ENCODE measurements around the gene WNT8B.

The WNT8B gene

DNA sequence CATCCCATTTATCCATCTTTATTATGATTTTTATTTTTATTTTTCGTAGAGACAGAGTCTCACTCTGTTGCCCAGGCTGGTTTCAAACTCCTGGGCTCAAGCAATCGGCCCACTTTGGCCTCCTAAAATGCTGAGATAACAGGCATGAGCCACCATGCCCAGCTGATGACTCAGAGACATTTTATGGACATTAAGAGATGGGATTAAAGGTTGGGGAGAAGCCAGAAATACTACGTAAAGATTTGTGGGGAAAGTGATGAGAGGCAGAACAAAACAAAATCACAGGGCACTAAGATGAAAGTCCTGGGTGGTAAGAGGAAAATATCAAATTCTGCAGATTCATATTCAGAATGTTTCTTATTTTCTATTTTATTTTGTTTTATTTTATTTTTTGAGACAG is 7.6 kb downstream of the WNT8B start:
- FAIRE-seq = no peak
- no peak for DNase-seq (ENCODE audit: insufficient read length, low spot score)
- TF ChIP-seq POLR2A (IDR thresholded peaks at IDR 0.05; ENCODE audit: low read depth, low read length) = no peak

GRCh38 chr10:100477970-100478369 is 15.2 kb downstream of the WNT8B start:
- TF ChIP-seq POLR2A (IDR thresholded peaks at IDR 0.05; ENCODE audit: low read depth, low read length) = no peak
- DNase-seq (ENCODE audit: insufficient read length, low spot score) = no peak
- no peak for FAIRE-seq

GRCh38 chr10:100479037-100479436 is 16.2 kb downstream of the WNT8B start:
- no peak for FAIRE-seq
- TF ChIP-seq POLR2A (IDR thresholded peaks at IDR 0.05; ENCODE audit: low read depth, low read length) = no peak
- DNase-seq (ENCODE audit: insufficient read length, low spot score) = no peak

DNA sequence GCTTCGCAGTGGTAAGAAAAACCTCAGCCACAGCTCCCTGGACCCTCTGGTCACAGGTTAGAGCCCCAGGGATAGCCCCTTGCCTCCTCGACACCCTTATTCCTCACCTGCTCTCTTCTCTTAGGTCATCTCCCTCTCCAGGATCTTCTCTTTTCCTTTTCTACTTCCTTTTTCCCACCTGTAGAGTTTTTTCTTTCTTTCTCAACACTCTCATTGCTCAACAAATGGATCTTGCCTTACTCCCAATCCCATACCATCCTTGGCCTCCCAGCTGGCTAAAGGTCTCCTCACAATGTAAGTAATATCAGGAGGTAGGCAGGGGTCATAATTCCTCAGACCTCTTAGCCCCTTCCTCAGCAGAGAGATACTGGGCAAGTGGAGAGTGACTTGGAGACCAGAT is 17.2 kb downstream of the WNT8B start:
- TF ChIP-seq POLR2A (IDR thresholded peaks at IDR 0.05; ENCODE audit: low read depth, low read length) = no peak
- DNase-seq (ENCODE audit: insufficient read length, low spot score) (no peak), FAIRE-seq (no peak)

- TF ChIP-seq POLR2A (IDR thresholded peaks at IDR 0.05; ENCODE audit: low read depth, low read length) = no peak
- FAIRE-seq = peak; percentile 92
Measured at GRCh38 chr10:100481462-100482081, 18.8 kb downstream of the WNT8B start.

DNA sequence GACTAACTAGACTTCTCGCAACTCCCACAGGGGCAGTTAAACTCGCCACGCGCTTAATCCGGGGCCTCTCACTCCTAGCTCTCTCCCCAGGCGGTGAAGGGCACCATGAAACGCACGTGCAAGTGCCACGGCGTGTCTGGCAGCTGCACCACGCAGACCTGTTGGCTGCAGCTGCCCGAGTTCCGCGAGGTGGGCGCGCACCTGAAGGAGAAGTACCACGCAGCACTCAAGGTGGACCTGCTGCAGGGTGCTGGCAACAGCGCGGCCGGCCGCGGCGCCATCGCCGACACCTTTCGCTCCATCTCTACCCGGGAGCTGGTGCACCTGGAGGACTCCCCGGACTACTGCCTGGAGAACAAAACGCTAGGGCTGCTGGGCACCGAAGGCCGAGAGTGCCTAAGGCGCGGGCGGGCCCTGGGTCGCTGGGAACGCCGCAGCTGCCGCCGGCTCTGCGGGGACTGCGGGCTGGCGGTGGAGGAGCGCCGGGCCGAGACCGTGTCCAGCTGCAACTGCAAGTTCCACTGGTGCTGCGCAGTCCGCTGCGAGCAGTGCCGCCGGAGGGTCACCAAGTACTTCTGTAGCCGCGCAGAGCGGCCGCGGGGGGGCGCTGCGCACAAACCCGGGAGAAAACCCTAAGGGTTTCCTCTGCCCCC is 19.5 kb downstream of the WNT8B start:
- FAIRE-seq (no peak), DNase-seq (ENCODE audit: insufficient read length, low spot score) (peak; percentile 65)
- no peak for TF ChIP-seq POLR2A (IDR thresholded peaks at IDR 0.05; ENCODE audit: low read depth, low read length)

More at GRCh38 chr10:100481462-100482081, 18.8 kb downstream of the WNT8B start:
- DNase-seq (ENCODE audit: insufficient read length, low spot score) = peak; percentile 75

GRCh38 chr10:100482834-100483185 is 20.0 kb downstream of the WNT8B start:
- DNase-seq (ENCODE audit: insufficient read length, low spot score) (no peak), FAIRE-seq (no peak)
- TF ChIP-seq POLR2A (IDR thresholded peaks at IDR 0.05; ENCODE audit: low read depth, low read length) = no peak

GRCh38 chr10:100483876-100484666 is 21.3 kb downstream of the WNT8B start:
- no peak for TF ChIP-seq POLR2A (IDR thresholded peaks at IDR 0.05; ENCODE audit: low read depth, low read length)
- FAIRE-seq = no peak

DNA sequence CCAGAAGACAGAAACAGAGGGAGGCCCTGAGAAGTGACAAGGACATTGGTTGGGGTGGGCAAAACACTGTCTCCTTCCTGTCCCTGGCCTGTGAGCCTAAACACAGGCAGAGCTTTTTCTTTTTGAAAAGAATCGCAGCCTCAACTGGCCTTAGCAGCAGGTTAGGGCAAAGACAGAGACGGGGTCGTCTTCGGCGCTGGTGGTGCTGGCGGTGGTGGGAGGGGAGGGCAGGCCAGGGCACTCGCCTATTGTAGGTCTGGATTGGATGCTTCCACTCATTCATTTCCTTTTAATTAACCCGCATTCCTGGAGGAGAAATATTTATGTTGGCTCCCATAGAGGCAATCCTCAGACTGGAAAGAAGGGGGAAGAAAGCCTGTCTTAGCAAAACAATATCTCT is 22.6 kb downstream of the WNT8B start:
- no peak for TF ChIP-seq POLR2A (IDR thresholded peaks at IDR 0.05; ENCODE audit: low read depth, low read length)
- no peak for FAIRE-seq
- DNase-seq (ENCODE audit: insufficient read length, low spot score) = no peak

More at GRCh38 chr10:100483876-100484666, 21.3 kb downstream of the WNT8B start:
- no peak for DNase-seq (ENCODE audit: insufficient read length, low spot score)

GRCh38 chr10:100485801-100486495 is 23.1 kb downstream of the WNT8B start:
- DNase-seq (ENCODE audit: insufficient read length, low spot score) (no peak), FAIRE-seq (no peak)
- TF ChIP-seq POLR2A (IDR thresholded peaks at IDR 0.05; ENCODE audit: low read depth, low read length) = no peak

- TF ChIP-seq POLR2A (IDR thresholded peaks at IDR 0.05; ENCODE audit: low read depth, low read length) = no peak
- no peak for FAIRE-seq
- DNase-seq (ENCODE audit: insufficient read length, low spot score) = no peak
Measured at GRCh38 chr10:100487529-100487928, 24.7 kb downstream of the WNT8B start.

DNA sequence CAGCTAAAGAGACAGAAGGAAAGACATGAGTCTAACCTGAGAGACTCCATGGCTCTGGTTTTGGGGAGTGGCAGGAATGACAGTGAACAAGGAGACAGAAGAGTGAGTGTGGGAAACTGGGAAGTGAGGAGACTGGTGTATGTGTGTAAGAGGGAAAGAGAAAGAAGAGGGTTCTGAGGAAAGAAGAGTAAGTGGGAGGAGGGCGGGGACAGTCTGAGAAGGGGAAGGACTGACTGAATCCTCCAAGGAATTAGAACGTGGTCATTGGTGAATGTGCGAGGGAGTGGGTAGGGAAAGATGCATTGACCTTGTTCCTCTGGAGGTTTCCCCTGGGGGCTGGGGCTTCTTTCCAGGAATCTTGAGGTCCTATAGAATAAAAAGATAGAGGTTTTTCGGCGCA is 26.6 kb downstream of the WNT8B start:
- no peak for FAIRE-seq
- DNase-seq (ENCODE audit: insufficient read length, low spot score) = no peak
- no peak for TF ChIP-seq POLR2A (IDR thresholded peaks at IDR 0.05; ENCODE audit: low read depth, low read length)

GRCh38 chr10:100490531-100490930 is 27.7 kb downstream of the WNT8B start:
- FAIRE-seq (no peak), DNase-seq (ENCODE audit: insufficient read length, low spot score) (no peak)
- no peak for TF ChIP-seq POLR2A (IDR thresholded peaks at IDR 0.05; ENCODE audit: low read depth, low read length)

GRCh38 chr10:100496567-100496966 is 33.8 kb downstream of the WNT8B start:
- DNase-seq (ENCODE audit: insufficient read length, low spot score) (no peak), FAIRE-seq (no peak)
- no peak for TF ChIP-seq POLR2A (IDR thresholded peaks at IDR 0.05; ENCODE audit: low read depth, low read length)
